SK-N-SH (cell line): ENCODE results near the gene NBEAL1. TPM values are rescaled to one million over a fixed set of nuclear protein-coding genes. Genes with fewer than 3 reads are reported as not detected.
"Not testable (repeated sequence)": the region's sequence is repeated elsewhere in the genome, so short reads cannot be mapped to it uniquely, and the experiment has no call there.

Experiments
- CTCF ChIA-PET: fragments of 300-600, 350-600 bp; formaldehyde crosslinking; extraction: SDS; loops from one replicate; lab custom pipeline; 2021; lab: Yijun Ruan, JAX
- POLR2A ChIA-PET: fragments of 350-600 bp; sonication (Branson Sonifier 250); formaldehyde crosslinking; extraction: SDS; loops from one replicate; lab custom pipeline; 2020; ENCODE audit warnings: antibody characterized with exemption, inconsistent platforms; lab: Yijun Ruan, JAX
- DNase-seq: peaks from one replicate; pipeline ENCODE4 v3.0.0; 2012
- H2AFZ ChIP-seq: fragments of 200-600 bp; sonication (generic); 2 replicates; pipeline ENCODE4 v1.8.1; 2016; ENCODE audit warnings: antibody characterized with exemption, mild to moderate bottlenecking, low read depth
- H3F3A ChIP-seq: fragments of 200-600 bp; sonication (generic); replicated peaks from 2 replicates; pipeline ENCODE3; 2016; ENCODE audit warnings: antibody characterized with exemption, mild to moderate bottlenecking; ENCODE audit not compliant: insufficient read depth
- H3K27ac ChIP-seq, 2 experiments: fragments of 200-500 bp in 1 of 2; fragments of 200-600 bp in 1 of 2; sonication (Bioruptor generic) in 1 of 2; sonication (generic), shearing (Covaris generic) in 1 of 2; 2 replicates each; pipeline versions ENCODE4 v1.5.1 to v1.6.1; 2014 to 2016; ENCODE audit warnings: low read depth in 2 of 2, inconsistent platforms in 1 of 2, low read length in 1 of 2, mild to moderate bottlenecking in 1 of 2, mixed read lengths in 1 of 2
- H3K27me3 ChIP-seq: fragments of 200-600 bp; sonication (generic), shearing (Covaris generic); 2 replicates; pipeline ENCODE4 v1.6.1; 2016; ENCODE audit warnings: mixed run types; ENCODE audit not compliant: insufficient read depth
- H3K36me3 ChIP-seq, 2 experiments: fragments of 200-500 bp in 1 of 2; fragments of 200-600 bp in 1 of 2; sonication (Bioruptor generic) in 1 of 2; sonication (generic) in 1 of 2; replicated peaks in 1 of 2; 2 replicates each; pipeline versions ENCODE3 to v1.5.1; 2014 to 2016; ENCODE audit warnings: low read length in 1 of 2, mild to moderate bottlenecking in 1 of 2; ENCODE audit not compliant: insufficient read depth in 2 of 2, control insufficient read depth in 1 of 2
- H3K4me1 ChIP-seq, 2 experiments: fragments of 200-500 bp in 1 of 2; fragments of 200-600 bp in 1 of 2; sonication (Bioruptor generic) in 1 of 2; sonication (generic), shearing (Covaris generic) in 1 of 2; 2 replicates each; pipeline versions ENCODE4 v1.5.1 to v1.6.1; 2014 to 2016; ENCODE audit warnings: low read depth in 1 of 2, low read length in 1 of 2, mixed run types in 1 of 2; ENCODE audit not compliant: insufficient read depth in 2 of 2, control insufficient read depth in 1 of 2
- H3K4me2 ChIP-seq: fragments of 200-600 bp; sonication (generic), shearing (Covaris generic); 2 replicates; pipeline ENCODE4 v1.6.1; 2017; ENCODE audit warnings: mixed run types
- H3K4me3 ChIP-seq, 2 experiments: fragments of 200-500 bp in 1 of 2; fragments of 200-600 bp in 1 of 2; sonication (Bioruptor generic) in 1 of 2; sonication (generic), shearing (Covaris generic) in 1 of 2; 2 replicates each; pipeline versions ENCODE4 v1.5.1 to v1.8.1; 2014 to 2016; ENCODE audit warnings: low read depth in 2 of 2, inconsistent platforms in 1 of 2, low read length in 1 of 2, mild to moderate bottlenecking in 1 of 2, mixed read lengths in 1 of 2, moderate library complexity in 1 of 2
- H3K79me2 ChIP-seq: fragments of 200-600 bp; sonication (generic); 2 replicates; pipeline ENCODE4 v1.8.1; 2017; ENCODE audit warnings: mild to moderate bottlenecking; ENCODE audit not compliant: insufficient read depth
- H3K9ac ChIP-seq: fragments of 200-600 bp; sonication (generic); 2 replicates; pipeline ENCODE4 v1.6.1; 2017; ENCODE audit warnings: mixed run types
- H3K9me2 ChIP-seq: fragments of 200-600 bp; sonication (generic); 2 replicates; pipeline ENCODE4 v1.6.1; 2017; ENCODE audit warnings: mixed run types
- H3K9me3 ChIP-seq: fragments of 200-600 bp; sonication (generic); 2 replicates; pipeline ENCODE4 v1.6.1; 2017; ENCODE audit warnings: mixed run types, mild to moderate bottlenecking, moderate library complexity
- H4K20me1 ChIP-seq: fragments of 200-600 bp; sonication (generic); 2 replicates; pipeline ENCODE4 v1.6.1; 2017; ENCODE audit warnings: mild to moderate bottlenecking, mixed run types; ENCODE audit not compliant: insufficient read depth
- CHD2 ChIP-seq: fragments of 150-350 bp; IDR thresholded peaks from 2 replicates; pipeline ENCODE4 v1.6.1; 2018; ENCODE audit warnings: low read length; ENCODE audit not compliant: partially characterized antibody
- CTCF ChIP-seq: fragments of 200-600 bp; sonication (generic); IDR thresholded peaks from 2 replicates; pipeline ENCODE4 v1.6.1; 2017; ENCODE audit warnings: antibody characterized with exemption, mild to moderate bottlenecking, moderate library complexity
- EP300 ChIP-seq, 2 experiments: IDR thresholded peaks; 2 replicates each; pipeline versions ENCODE4 v1.4.0 to v1.6.1; 2012; ENCODE audit warnings: borderline replicate concordance in 1 of 2, low read depth in 1 of 2, low read length in 1 of 2
- EZH2phosphoT487 ChIP-seq: fragments of 200-600 bp; sonication (generic); IDR thresholded peaks from 2 replicates; pipeline ENCODE4 v1.6.1; 2017; ENCODE audit warnings: low read depth, mixed run types, mild to moderate bottlenecking, antibody characterized with exemption, moderate library complexity, borderline replicate concordance
- FOSL2 ChIP-seq: IDR thresholded peaks from 2 replicates; pipeline ENCODE4 v1.4.0; 2012; ENCODE audit warnings: low read depth, mild to moderate bottlenecking, moderate library complexity, borderline replicate concordance
- FOXM1 ChIP-seq: IDR thresholded peaks from 2 replicates; pipeline ENCODE4 v1.4.0; 2012; ENCODE audit warnings: low read depth, mild to moderate bottlenecking
- GATA2 ChIP-seq: sonication (generic); formaldehyde crosslinking; IDR thresholded peaks from 2 replicates; pipeline ENCODE4 v1.5.0; 2020; ENCODE audit warnings: mild to moderate bottlenecking, missing genetic modification reagents
- MAX ChIP-seq: IDR thresholded peaks from 2 replicates; pipeline ENCODE4 v1.4.0; 2012; ENCODE audit warnings: low read depth
- MEF2A ChIP-seq: IDR thresholded peaks from 2 replicates; pipeline ENCODE4 v1.4.0; 2012; ENCODE audit warnings: low read depth, borderline replicate concordance
- MXI1 ChIP-seq: IDR thresholded peaks from 2 replicates; pipeline ENCODE4 v1.6.1; 2012; ENCODE audit warnings: mild to moderate bottlenecking, low read depth, low read length, improper control_type of control experiment
- NFIC ChIP-seq: IDR thresholded peaks from 2 replicates; pipeline ENCODE4 v1.4.0; 2012; ENCODE audit warnings: borderline replicate concordance
- NRF1 ChIP-seq: IDR thresholded peaks from 2 replicates; pipeline ENCODE4 v1.6.1; 2012; ENCODE audit warnings: low read depth, mild to moderate bottlenecking, low read length
- PBX3 ChIP-seq: IDR thresholded peaks from 2 replicates; pipeline ENCODE4; 2012
- RAD21 ChIP-seq: IDR thresholded peaks from 2 replicates; pipeline ENCODE4 v1.6.1; 2012; ENCODE audit warnings: mild to moderate bottlenecking, low read length
- SMC3 ChIP-seq: IDR thresholded peaks from 2 replicates; pipeline ENCODE4 v1.6.1; 2012; ENCODE audit warnings: low read depth, low read length, improper control_type of control experiment
- TAF1 ChIP-seq: IDR thresholded peaks from 2 replicates; pipeline ENCODE4 v1.6.1; 2012; ENCODE audit warnings: low read depth, mild to moderate bottlenecking, low read length, moderate library complexity, borderline replicate concordance
- TEAD4 ChIP-seq: IDR thresholded peaks from 2 replicates; pipeline ENCODE4 v1.4.0; 2012; ENCODE audit warnings: mild to moderate bottlenecking, borderline replicate concordance; ENCODE audit not compliant: insufficient read depth
- ZBTB33 ChIP-seq: IDR thresholded peaks from 2 replicates; pipeline ENCODE4 v1.4.0; 2012; ENCODE audit warnings: low read depth, borderline replicate concordance
- WGBS: methylation state at CpG from one replicate; pipeline ENCODE4 v1.1.6; 2017; ENCODE audit warnings: low lambda C conversion rate; 5-methylcytosine and 5-hydroxymethylcytosine counted together
- polyA plus RNA-seq, 3 experiments: library from polyadenylated mRNA; depleted of rRNA; stranded (reverse); fragments of >200 nt; gene quantifications; 2 replicates each; pipeline ENCODE4 v1.2.3, GENCODE V29; 2012
- TF ChIP-seq, protein P1 (sequence below): fragments of 150-350 bp; IDR thresholded peaks from 2 replicates; pipeline ENCODE4 v1.6.1; 2016; ENCODE audit warnings: mild to moderate bottlenecking, low read depth, low read length
- TF ChIP-seq, protein P2 (sequence below): IDR thresholded peaks from 2 replicates; pipeline ENCODE4 v1.4.0; 2012; ENCODE audit warnings: low read depth, borderline replicate concordance

Gene NBEAL1
- polyA plus RNA-seq, 1 of the 3 experiments (the other 2 are of a cell fraction): 3.3 TPM

- no peaks in the 10 kb centered on the region for H3K36me3 ChIP-seq
- H3K4me3 ChIP-seq: no peak overlapping the region
- no peaks in the 10 kb centered on the region for H3K79me2 ChIP-seq
- no peaks in the 10 kb centered on the region for H3K9me2 ChIP-seq
- no peaks in the 10 kb centered on the region for H4K20me1 ChIP-seq
- H3K27me3 ChIP-seq: no peaks in the 10 kb centered on the region
- no peaks in the 10 kb centered on the region for H3F3A ChIP-seq
- H2AFZ ChIP-seq: no peak overlapping the region
- no peak for TF ChIP-seq MEF2A
- TF ChIP-seq EP300 (IDR thresholded peaks at IDR 0.05; ENCODE audit: borderline replicate concordance in 1 of 2, low read depth in 1 of 2, low read length in 1 of 2): no peak
- TF ChIP-seq FOSL2: no peak
- no peak for TF ChIP-seq CTCF
- no peak for TF ChIP-seq ZBTB33
- no peak for TF ChIP-seq CHD2
- no peak for TF ChIP-seq NRF1
- no peak for TF ChIP-seq SMC3
- TF ChIP-seq TEAD4: no peak
- TF ChIP-seq RAD21: no peak
- no peak for TF ChIP-seq MXI1
- TF ChIP-seq EZH2phosphoT487: no peak
- TF ChIP-seq NFIC: no peak
- TF ChIP-seq GATA2 (CRISPR knock-in tag): no peak
- no peak for TF ChIP-seq PBX3
- TF ChIP-seq, protein P1, sequence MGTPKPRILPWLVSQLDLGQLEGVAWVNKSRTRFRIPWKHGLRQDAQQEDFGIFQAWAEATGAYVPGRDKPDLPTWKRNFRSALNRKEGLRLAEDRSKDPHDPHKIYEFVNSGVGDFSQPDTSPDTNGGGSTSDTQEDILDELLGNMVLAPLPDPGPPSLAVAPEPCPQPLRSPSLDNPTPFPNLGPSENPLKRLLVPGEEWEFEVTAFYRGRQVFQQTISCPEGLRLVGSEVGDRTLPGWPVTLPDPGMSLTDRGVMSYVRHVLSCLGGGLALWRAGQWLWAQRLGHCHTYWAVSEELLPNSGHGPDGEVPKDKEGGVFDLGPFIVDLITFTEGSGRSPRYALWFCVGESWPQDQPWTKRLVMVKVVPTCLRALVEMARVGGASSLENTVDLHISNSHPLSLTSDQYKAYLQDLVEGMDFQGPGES: no peak
- TF ChIP-seq, protein P2, sequence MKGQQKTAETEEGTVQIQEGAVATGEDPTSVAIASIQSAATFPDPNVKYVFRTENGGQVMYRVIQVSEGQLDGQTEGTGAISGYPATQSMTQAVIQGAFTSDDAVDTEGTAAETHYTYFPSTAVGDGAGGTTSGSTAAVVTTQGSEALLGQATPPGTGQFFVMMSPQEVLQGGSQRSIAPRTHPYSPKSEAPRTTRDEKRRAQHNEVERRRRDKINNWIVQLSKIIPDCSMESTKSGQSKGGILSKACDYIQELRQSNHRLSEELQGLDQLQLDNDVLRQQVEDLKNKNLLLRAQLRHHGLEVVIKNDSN: no peak
- no peak for TF ChIP-seq MAX
- no peak for TF ChIP-seq TAF1
- no peak for TF ChIP-seq FOXM1
- H3K27ac ChIP-seq: no peak overlapping the region
- H3K9ac ChIP-seq: no peak overlapping the region
- no peak for DNase-seq
- 93% methylated on average over 3 of the region's 3 CpGs for WGBS
- H3K9me3 ChIP-seq: no peaks in the 10 kb centered on the region
- ChIA-PET CTCF (no interaction called here), POLR2A (no interaction called here)
- no peak overlapping the region for H3K4me2 ChIP-seq
- no peaks in the 10 kb centered on the region for H3K4me1 ChIP-seq
These were observed 24.2 kb upstream of the NBEAL1 start for GRCh38 chr2:202990501-202990900.

- H3K4me2 ChIP-seq, H3K36me3 ChIP-seq, H3F3A ChIP-seq, H3K9ac ChIP-seq, H3K27ac ChIP-seq, H2AFZ ChIP-seq, DNase-seq, H3K9me2 ChIP-seq, H4K20me1 ChIP-seq, H3K4me3 ChIP-seq, H3K9me3 ChIP-seq, POLR2A ChIA-PET, H3K4me1 ChIP-seq, H3K27me3 ChIP-seq, H3K79me2 ChIP-seq: not testable (repeated sequence)
- CTCF ChIA-PET: interaction anchor here (0.5 to 1.3 kb wide), 2 partner anchors 13 to 48 kb away, joined by 3 to 4 read pairs; no protein-coding TSS in a partner anchor
- WGBS: 76% methylated on average over 3 of the region's 3 CpGs
These were observed 17.6 kb upstream of the NBEAL1 start for GRCh38 chr2:202997113-202997512.
